GM18867 (cell line): ENCODE measurements around the gene PHEX.
A peak's percentile ranks its signal among the peaks of the same experiment; 100 is the strongest.

Experiments
- ATAC-seq: cut with Tn5 transposase; IDR thresholded peaks from one replicate; pipeline ENCODE4 v1.9.1; 2021; ENCODE audit warnings: mild to moderate bottlenecking, moderate library complexity; ENCODE audit not compliant: unreplicated experiment

The PHEX gene

DNA sequence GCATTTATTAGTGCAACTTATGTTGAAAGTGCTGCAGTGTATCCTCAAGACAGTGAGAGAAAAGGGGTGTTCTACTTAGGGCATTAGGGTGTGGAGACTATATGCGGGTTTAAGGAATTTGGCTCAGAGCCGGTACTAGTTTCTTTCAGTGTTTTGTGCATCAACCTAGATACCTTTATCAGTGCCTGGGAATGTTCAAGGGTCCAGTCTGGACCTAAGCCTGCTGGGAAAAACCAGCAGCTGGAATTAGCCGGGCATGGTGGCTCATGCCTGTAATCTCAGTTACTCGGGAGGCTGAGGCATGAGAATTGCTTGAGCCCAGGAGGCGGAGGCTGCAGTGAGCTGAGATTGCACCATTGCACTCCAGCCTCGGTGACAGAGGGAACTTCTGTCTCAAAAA is 7.4 kb downstream of the PHEX start:
- ATAC-seq = no peak

DNA sequence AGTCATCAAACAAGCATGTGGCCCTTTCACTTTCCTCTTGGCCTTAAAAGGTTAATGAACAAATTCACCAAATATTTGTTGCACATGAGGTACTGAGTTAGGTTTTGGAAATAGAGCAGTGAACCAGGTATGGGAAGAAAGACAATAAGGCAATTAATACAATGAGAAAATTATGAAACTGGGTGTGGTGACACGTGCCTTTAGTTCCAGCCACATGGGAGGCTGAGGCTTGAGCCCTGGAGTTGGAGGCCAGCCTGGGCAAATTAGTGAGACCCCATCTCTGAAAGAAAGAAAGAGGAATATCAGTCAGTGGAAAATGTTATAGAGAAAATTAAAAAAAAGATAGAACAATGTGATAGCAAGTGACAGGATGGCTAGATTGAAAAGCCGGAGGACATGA is 8.1 kb downstream of the PHEX start:
- ATAC-seq = no peak

DNA sequence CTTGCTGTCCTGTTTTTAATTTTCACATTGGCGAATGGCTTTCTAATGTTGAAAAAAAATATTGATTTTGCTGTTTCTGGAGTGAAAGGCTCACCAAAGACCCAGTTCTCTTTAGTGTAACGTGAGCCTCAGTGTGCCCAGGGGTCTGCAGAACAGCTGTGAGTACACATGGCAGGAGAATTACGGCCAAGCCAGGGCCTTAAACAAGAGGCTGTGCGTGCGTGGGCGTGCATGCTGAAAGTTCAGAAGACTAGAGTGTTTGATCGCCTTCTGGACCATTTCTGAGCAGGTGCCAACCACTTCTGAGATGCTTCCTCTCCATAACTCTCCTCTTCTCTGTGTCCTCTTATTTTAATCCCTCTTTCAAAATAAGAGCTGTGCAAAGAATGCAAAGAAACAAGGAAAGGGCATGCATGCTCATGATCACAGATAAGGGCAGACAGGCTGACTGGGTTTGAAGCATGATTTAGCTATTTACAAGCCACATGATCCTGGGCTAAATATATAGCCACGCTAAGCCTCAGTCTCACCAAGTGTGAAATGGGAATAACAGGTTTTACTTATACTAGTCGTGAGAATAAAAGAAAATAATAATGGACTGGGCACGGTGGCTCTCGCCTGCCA is 9.9 kb downstream of the PHEX start:
- no peak for ATAC-seq

DNA sequence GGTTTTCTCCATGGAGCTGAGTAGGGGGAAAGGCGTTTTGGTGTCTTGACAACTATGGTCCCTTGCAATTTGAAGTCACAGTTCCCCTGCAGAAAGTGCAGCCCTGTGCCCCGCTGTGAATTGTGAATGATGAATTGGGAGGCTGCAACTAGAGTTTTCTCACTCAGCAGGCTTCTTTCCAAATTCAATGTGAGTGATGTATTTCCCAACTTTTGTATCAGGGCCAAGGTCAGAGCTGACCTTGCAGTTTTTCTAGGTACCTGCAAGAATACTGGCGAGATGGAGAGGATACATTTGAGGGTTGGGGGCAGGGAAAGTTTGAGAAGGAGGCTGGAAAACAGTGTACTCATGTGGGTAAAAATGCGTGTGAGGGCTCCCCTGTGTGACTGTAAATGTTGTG is 11.7 kb downstream of the PHEX start:
- ATAC-seq = no peak

DNA sequence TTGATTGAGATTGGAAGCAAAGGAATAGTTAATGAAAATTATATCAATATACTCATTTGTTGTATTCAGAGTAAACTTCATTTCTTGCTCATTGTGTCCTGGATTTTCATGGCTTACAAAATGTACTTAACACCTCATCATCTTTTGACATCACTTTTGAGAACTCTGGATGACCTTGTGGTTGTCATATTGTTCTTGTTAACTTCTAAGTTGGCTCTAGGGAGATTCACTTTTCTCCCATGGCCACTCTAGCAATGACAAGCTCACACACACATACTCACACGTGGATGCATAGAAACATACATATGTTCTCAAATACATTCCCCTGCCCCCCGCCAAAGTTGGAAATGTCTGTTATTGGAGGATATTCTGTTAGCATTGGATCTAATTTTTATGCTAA is 15.3 kb downstream of the PHEX start:
- ATAC-seq = no peak

DNA sequence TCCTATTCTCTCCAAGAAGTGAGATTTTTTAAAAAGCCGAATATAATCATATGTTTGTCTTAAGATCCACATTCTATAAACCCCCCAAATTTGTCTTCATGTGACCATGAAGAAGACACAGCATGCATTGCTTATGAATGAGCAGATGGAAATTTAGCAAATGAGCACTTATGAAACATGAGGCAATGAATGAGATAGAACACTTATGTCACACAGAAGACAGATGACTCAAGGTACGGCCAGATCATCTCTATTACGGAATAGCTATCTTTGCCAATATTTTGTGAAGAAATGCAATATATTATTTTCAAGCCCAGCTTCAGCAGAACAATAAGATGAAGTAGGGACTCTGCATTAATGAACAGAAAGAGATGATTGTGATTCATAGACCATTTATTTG is 21.4 kb downstream of the PHEX start:
- ATAC-seq = no peak

DNA sequence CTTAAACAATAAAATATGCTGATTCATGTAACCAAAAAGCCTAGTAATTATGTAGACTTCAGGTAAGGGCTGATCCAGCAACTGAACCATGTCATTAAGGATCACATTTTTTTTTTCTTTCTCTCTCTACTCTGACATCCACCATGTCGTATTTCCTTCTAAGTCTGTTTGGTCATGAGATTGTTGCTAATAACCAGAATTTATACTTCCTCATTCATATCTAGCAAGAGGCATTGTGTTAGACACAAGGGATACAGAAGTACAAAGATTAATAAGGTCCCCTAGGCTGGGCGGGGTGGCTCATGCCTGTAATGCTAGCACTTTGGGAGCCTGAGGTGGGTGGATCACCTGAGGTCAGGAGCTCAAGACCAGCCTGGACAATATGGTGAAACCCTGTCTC is 24.1 kb downstream of the PHEX start:
- ATAC-seq = no peak

DNA sequence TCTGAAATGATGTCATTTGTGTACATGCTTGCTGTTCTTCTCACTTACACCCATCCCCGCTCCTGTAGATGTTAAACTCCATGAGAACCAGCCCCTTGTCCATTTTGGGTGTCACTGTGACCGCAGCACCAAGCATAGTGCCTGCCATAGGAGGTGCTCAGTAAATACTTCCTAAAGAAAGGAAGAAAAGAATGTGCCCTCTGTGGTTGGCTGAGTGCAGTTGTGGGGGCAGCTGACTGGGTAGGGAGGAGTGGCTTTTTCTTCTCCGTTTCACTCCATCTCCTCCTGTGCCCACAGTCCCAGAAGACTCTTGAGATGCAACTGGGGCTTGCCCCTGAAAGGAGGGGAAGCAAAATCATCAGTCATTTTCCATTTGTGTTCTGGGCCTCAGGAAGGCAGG is 25.5 kb downstream of the PHEX start:
- no peak for ATAC-seq

DNA sequence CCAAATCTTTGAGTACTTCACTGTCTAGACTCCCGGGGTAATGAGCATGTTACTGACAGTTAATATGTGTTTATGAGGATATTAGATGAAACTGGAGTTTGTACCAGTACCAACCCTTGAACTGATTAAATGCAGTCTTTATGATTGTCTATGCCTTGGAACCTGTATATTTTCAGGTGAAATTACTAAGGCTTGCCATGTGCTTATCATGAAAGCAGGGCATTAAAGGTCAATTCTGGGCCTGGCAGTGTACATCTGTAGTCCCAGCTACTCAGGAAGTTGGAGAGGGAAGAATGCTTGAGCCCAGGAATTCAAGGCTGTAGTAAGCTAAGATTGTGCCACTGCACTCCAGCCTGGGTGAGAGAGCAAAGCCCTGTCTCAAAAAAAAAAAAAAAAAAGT is 27.6 kb downstream of the PHEX start:
- ATAC-seq = no peak

DNA sequence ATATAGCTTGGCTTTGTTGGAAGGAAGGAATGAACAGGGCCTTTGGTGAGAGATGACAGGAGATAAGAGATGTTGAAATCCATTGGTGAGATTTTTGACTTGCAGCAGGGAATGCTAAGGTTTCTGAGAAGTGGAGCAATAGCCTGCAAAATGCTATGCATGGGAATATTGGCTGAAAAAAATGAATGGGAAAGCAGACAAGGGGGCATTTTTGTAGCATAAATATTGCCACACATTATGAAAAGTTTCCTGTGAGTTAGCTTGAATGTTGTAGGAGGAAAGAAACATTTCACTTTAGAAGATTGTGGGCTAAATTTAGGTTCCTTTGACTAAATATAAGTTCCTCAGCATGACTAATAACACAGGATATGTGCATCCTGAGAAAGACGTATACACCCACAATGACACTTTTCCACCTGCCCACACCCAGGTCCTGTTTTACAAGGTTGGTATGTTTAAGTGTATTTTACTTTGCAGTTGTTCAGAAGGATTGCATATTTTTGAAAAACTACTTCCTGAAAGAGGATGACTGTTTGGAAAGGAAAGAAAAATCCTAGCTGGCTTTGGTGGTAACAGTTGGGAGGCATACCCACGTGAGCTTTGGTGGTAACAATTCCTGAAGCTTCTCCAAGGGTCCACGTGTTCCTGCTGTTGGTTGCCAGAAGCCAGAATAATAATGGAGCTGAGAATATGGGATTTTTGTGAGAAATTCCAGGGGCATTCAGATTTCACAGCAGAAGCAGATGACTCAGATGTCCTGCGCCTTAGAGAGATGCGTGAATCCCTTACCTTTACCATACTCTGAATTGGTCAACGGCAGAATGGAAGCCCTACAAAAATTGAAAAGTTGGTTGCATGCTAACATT is 28.5 kb downstream of the PHEX start:
- ATAC-seq = peak; percentile 57

DNA sequence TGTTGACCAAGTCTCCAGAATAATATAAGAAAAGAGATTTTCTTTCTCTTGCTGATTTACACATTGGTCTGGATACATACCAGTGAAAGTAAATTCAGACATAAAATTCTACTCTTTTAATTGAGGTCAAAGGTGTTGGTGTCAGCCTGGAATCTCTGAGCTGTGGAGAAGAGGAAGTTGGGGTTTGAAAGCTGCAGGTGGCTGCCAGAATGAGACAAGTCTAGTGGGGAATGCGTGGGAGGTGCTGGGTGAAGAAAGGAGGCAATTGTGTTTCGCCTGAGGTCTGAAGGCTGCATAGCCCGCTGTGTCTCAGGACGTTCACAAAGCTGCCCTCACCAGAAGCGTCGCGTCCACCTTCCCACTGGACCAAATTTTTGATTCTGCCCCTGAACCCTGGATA is 31.2 kb downstream of the PHEX start:
- ATAC-seq = peak; percentile 94

DNA sequence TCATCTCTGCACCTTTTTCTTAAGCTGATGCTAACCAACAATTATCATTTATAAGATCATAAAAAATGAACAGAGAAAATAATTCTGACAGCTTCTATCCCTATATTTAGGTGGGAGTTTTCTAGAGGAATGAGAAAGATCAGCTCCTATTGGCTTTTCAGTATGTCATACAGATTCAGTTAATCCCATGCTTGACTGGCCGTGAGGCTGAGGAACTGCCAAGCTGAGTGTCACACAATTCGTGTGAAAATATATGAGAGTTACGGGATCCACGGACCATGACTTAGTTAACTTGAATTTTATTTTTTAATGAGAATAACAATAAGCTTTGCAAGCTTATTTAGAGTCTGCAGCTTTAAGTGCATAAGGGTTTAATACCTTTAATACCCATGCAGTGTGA is 37.5 kb downstream of the PHEX start:
- no peak for ATAC-seq

DNA sequence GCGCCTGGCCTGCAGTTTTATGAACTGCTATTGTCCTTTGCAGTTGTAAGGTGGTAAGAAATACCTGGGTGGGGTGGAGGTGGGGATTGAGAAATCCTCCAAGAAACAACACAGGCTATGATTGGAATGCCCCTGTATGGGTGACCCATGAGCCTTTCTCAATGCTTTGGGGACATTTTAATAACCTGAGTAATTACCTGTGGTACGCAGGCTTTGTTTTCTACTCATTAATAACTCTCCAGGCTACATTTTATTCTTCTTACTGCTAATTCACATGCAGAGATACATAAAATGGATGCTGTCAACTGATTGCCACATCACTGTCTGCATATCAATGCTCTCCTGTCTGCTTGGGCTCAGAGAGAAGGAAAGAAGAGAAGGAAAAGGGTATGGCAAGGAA is 41.8 kb downstream of the PHEX start:
- no peak for ATAC-seq

DNA sequence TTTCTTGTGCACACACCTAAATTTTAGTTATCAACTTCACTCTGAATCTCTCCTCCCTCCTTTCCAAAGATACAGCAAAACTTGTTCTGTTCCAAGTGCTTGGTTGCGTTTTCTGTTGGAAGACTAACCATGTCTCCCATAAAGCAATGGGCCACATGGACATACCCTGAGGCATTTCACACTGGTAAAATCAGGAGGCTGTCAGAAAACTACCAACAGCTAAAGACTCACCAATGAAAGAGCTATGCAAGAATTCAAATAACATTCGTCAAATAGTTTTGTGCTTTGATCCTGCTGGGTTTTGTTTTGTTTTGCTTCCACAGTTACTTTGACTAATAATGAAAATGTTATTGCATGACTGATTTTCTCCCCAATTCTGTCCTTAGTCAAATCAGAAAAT is 46.0 kb downstream of the PHEX start:
- no peak for ATAC-seq

DNA sequence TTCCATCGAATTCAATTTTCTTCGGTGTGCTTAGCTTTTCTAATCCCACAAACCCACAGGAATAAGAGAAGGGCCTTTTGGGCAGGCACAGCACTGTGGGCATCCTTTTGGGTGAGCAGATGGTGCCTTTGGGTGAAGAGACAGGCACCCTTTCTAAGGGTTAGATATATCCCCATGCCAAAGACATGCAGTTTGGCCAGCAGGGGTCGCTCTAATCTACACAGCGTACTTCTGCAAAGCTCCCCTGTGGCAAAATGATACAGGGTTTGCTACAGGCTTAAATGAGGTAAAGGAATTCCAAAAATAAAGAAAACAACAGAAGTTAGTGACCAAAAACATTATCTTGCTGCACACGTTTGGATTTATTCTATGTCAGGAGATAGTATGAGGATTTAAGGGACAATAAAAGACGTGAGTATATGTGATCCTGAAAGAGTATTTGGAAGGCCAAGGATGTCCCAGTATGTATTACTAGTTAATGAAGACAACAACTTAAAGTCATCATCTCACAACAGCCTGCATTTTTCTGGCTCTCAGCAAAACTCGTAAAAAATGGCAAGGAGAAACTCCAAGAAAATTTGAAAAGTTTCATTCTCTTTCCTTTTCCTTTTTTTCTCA is 49.5 kb downstream of the PHEX start:
- ATAC-seq = peak; percentile 98

DNA sequence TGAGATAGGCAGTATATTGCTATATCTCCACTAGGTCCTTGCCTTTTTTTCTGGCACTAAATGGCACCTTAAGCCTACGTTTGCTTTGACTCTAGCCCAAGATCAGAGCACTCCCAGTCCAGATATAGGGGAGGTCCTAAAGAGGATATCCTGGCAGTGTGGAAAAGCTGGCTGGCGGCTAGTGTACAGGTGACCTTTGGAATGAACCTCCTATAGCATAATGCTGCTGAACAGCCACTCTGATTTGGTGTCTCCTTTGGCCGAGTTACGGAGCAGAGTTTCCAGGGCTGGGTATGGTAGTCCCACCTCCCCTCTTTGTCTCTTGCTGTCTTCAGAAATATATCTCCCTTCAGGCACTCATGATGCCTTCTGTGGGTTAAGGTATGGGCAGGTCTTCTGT is 53.9 kb downstream of the PHEX start:
- ATAC-seq = no peak

DNA sequence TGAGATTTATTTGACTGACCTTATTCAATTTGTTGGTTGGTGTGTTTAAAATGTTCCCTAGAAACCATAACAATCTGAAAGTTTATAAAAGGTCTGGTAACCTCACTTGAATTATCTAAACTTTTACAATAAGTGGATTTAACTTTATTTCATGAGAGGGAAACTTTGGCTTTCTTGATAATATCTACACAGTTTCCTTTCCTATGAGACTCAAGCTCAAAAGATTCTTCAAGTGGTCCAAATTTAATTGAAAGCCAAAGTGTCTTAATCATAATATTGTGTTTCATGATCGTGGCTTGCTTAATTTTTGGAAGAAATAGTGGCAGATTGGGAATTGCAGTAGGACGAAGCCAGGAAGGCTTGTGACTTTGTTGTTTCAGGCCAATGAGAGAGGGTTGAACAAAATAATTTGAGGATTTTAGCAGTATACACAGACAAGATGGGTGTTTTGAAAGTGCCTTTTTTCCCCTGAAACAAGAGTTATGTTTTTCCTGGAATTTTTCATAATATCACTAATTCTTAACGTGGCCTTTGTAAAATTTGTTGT is 55.0 kb downstream of the PHEX start:
- ATAC-seq = no peak

DNA sequence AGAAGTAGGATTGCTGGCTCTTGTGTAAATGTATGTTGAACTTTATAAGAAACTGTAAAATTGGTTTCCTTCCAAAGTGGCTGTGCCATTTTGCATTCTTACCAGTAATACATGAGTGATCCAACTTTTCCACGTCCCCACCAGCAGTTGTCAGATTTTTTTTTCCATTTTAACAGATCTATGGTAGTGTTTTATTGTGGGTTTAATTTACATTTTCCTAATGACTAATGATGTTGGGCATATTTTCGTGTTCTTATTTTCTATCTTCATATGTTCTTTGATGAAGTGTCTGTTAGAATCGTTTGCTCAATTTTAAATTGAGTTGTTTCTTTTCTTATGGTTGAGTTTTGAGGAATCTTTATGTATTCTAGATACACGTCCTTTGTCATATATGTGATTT is 56.2 kb downstream of the PHEX start:
- ATAC-seq = no peak

DNA sequence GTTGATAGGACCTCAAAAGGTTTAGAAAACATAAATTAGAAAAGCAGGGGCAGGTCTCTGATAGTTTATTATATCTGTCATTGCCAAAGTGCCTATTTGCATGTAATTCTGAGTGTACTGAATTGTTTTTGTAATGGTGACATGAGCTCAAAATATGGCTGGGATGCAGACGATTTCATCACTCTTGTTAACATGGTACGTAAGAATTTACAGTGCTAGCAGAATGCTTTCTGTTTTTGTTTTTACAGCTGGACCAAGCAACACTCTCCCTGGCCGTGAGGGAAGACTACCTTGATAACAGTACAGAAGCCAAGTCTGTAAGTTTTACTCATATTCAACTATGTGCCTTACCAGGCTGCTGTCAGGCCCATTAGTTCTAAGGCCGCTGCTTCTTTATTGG is 58.1 kb downstream of the PHEX start:
- ATAC-seq = no peak

DNA sequence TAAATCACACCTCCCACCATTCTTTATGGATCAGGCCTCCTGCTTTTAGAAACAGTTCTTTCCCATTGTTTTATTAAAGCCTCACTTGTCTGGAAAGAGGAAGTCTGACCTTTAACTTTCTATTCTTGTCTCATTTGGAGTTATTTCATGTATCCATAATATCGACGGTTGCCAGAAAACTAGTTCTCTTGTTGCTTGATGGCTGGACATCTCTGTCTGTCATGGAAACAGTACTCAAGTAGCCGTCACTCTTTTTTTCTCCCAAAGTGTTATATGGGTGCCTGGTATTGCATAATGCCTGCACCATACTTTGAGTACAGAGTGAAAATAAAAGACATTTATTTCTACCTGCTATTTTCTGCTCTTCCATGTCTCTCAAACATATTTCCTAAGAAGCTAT is 61.4 kb downstream of the PHEX start:
- ATAC-seq = no peak

DNA sequence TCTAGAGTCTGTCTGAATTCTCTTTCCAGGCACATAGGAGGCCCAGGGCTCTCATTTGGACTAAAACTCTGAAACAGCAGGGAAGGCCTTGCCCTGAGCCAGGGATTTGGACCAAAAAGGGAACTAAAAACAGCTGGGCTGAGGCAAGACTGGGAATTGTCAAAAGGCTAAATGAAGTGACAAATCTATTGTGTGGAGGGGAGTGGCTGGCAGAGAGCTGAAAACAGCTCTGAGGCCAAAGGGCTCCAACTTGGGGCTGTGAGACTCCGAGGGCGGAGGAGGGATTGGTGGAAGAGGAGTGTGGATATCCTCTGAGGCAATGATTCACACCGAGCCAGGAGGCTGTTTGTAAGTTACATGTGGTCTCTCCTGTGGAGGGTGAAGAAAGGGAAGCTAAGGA is 63.2 kb downstream of the PHEX start:
- ATAC-seq = no peak

DNA sequence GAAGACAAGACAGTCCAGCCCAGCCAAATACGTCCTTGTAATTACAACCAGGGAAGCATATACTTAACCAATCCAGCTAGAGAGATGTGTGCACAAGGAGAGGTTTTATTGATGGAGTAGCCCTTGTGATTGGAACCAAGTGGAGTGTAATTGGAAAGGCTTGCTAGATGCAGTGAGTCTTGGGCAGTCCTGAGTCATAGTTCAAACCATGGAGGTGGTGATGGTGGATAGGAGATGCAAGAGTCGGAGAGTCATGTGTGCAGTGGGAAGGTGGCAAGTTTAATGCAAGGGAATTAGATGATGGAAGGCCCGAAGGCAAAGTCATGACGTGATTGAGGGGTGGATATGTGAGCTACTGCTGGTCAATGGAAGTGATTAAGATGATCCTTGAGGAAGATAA is 63.7 kb downstream of the PHEX start:
- no peak for ATAC-seq
